Neural cell (in vitro differentiated cells): Measurements from ENCODE around the gene TMEM123. TPM values are rescaled to one million over a fixed set of nuclear protein-coding genes. Genes with fewer than 3 reads are reported as not detected.

Experiments used
- H2AFZ ChIP-seq: fragments of 200-600, 300-800 bp; sonication (generic), shearing (Covaris generic); 2 replicates; pipeline ENCODE4 v1.6.0; 2014; ENCODE audit warnings: low read depth, mild to moderate bottlenecking, antibody characterized with exemption, low read length, moderate library complexity
- H3F3A ChIP-seq: fragments of 200-600 bp; shearing (Covaris generic); 2 replicates; pipeline ENCODE4 v1.6.1; 2016; ENCODE audit warnings: mild to moderate bottlenecking, moderate library complexity, mixed read lengths, antibody characterized with exemption, low read length; ENCODE audit not compliant: insufficient read depth, poor library complexity, severe bottlenecking
- H3K27ac ChIP-seq: fragments of 200-600, 300-800 bp; sonication (generic), shearing (Covaris generic); 2 replicates; pipeline ENCODE4 v1.5.1; 2014; ENCODE audit warnings: mild to moderate bottlenecking, low read length, moderate library complexity
- H3K27me3 ChIP-seq: fragments of 300-800, 200-600 bp; sonication (generic), shearing (Covaris generic); 2 replicates; pipeline ENCODE4 v1.6.0; 2014; ENCODE audit warnings: mild to moderate bottlenecking, low read depth, low read length, moderate library complexity; ENCODE audit not compliant: insufficient read depth
- H3K36me3 ChIP-seq: fragments of 300-800, 200-600 bp; sonication (generic), shearing (Covaris generic); 2 replicates; pipeline ENCODE4 v1.5.1; 2014; ENCODE audit warnings: mild to moderate bottlenecking, antibody characterized with exemption, low read length, moderate library complexity; ENCODE audit not compliant: insufficient read depth
- H3K4me2 ChIP-seq: fragments of 300-800, 200-600 bp; sonication (generic), shearing (Covaris generic); 2 replicates; pipeline ENCODE4 v1.6.0; 2014; ENCODE audit warnings: mild to moderate bottlenecking, low read length
- H3K4me3 ChIP-seq: fragments of 300-800, 200-600 bp; sonication (generic), shearing (Covaris generic); 2 replicates; pipeline ENCODE4 v1.5.1; 2014; ENCODE audit warnings: mild to moderate bottlenecking, low read length, moderate library complexity
- H3K79me2 ChIP-seq: fragments of 200-600 bp; shearing (Covaris generic); replicated peaks from 2 replicates; pipeline ENCODE4 v1.6.0; 2014; ENCODE audit warnings: mild to moderate bottlenecking, low read length, moderate library complexity; ENCODE audit not compliant: insufficient read depth
- H3K9ac ChIP-seq: fragments of 300-800, 200-600 bp; sonication (generic), shearing (Covaris generic); 2 replicates; pipeline ENCODE4 v1.6.1; 2016; ENCODE audit warnings: mild to moderate bottlenecking, low read length, mixed read lengths
- H3K9me2 ChIP-seq: fragments of 200-600 bp; shearing (Covaris generic); 2 replicates; pipeline ENCODE4 v1.6.1; 2016; ENCODE audit warnings: mild to moderate bottlenecking, low read length, mixed read lengths; ENCODE audit not compliant: insufficient read depth
- H3K9me3 ChIP-seq: fragments of 200-600, 300-800 bp; sonication (generic), shearing (Covaris generic); 2 replicates; pipeline ENCODE4 v1.6.1; 2016; ENCODE audit warnings: mild to moderate bottlenecking, mixed run types, low read length, moderate library complexity, mixed read lengths
- H4K20me1 ChIP-seq: fragments of 200-600 bp; shearing (Covaris generic); 2 replicates; pipeline ENCODE4 v1.6.1; 2016; ENCODE audit warnings: mild to moderate bottlenecking, mixed run types; ENCODE audit not compliant: insufficient read depth
- EP300 ChIP-seq: fragments of 450-650 bp; conservative IDR thresholded peaks from 2 replicates; pipeline ENCODE4 v1.6.1; 2014; ENCODE audit warnings: antibody characterized with exemption, mild to moderate bottlenecking, moderate library complexity; ENCODE audit not compliant: poor library complexity, severe bottlenecking
- EZH2 ChIP-seq: fragments of 200-600, 300-800 bp; shearing (Covaris generic), sonication (generic); IDR thresholded peaks from 2 replicates; pipeline ENCODE4 v1.6.1; 2014; ENCODE audit warnings: antibody characterized with exemption, low read length, borderline replicate concordance, mild to moderate bottlenecking; ENCODE audit not compliant: insufficient read depth, poor library complexity, severe bottlenecking
- MXI1 ChIP-seq: fragments of 450-650 bp; conservative IDR thresholded peaks from 2 replicates; pipeline ENCODE4 v1.6.1; 2014; ENCODE audit warnings: antibody characterized with exemption, mild to moderate bottlenecking; ENCODE audit not compliant: poor library complexity, severe bottlenecking
- POLR2AphosphoS5 ChIP-seq: IDR thresholded peaks from 2 replicates; pipeline ENCODE4 v1.6.1; 2012
- RAD21 ChIP-seq: fragments of 450-650 bp; conservative IDR thresholded peaks from 2 replicates; pipeline ENCODE4 v1.6.1; 2014; ENCODE audit warnings: antibody characterized with exemption, mild to moderate bottlenecking, moderate library complexity
- SMC3 ChIP-seq: fragments of 450-650 bp; conservative IDR thresholded peaks from 2 replicates; pipeline ENCODE4 v1.6.1; 2014; ENCODE audit warnings: antibody characterized with exemption, mild to moderate bottlenecking, moderate library complexity; ENCODE audit not compliant: poor library complexity
- TAF1 ChIP-seq: IDR thresholded peaks from 2 replicates; pipeline ENCODE4 v1.6.1; 2012; ENCODE audit warnings: low read depth
- polyA plus RNA-seq: library from polyadenylated mRNA; depleted of rRNA; stranded (reverse); fragments of >200 nt; gene quantifications from 2 replicates; pipeline ENCODE4 v1.2.3, GENCODE V29; 2014
- TF ChIP-seq, protein P1 (sequence below): IDR thresholded peaks from 2 replicates; pipeline ENCODE4 v1.6.1; 2012; ENCODE audit warnings: borderline replicate concordance
- TF ChIP-seq, protein P2 (sequence below): fragments of 450-650 bp; IDR thresholded peaks from 2 replicates; pipeline ENCODE4 v1.5.1; 2014; ENCODE audit warnings: antibody characterized with exemption, mild to moderate bottlenecking, moderate library complexity; ENCODE audit not compliant: poor library complexity, severe bottlenecking

TMEM123 gene
- polyA plus RNA-seq, 1 donor from 2014 or later: 7.7 TPM

DNA sequence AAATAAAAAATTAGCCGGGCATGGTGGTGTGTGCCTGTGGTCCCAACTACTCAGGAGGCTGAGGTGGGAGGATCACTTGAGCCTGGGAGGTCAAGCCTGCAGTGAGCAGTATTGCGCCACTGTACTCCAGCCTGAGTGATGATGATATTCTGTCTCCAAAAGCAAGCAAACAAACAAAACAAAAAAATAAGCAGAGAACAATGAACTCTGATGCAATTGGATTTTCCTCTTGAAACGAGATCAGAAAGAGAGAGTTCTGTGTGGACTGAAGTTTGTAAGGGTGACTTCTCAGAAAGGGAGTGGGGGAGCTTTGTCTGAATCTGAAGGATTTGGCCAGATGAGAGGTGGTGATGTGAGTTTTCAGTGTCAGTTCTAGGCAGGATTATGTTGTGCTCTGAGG is 6.0 kb upstream of the TMEM123 start:
- no peak overlapping the region for H3K4me2 ChIP-seq
- no peaks in the 10 kb centered on the region for H4K20me1 ChIP-seq
- H3F3A ChIP-seq: no peaks in the 10 kb centered on the region
- H3K27me3 ChIP-seq: no peaks in the 10 kb centered on the region
- no peaks in the 10 kb centered on the region for H3K36me3 ChIP-seq
- no peaks in the 10 kb centered on the region for H3K9me3 ChIP-seq
- no peaks in the 10 kb centered on the region for H3K9me2 ChIP-seq
- no peak overlapping the region for H3K4me3 ChIP-seq
- H3K9ac ChIP-seq: no peak overlapping the region
- H3K79me2 ChIP-seq: no peaks in the 10 kb centered on the region
- TF ChIP-seq EZH2 (no peak), MXI1 (no peak), EP300 (no peak), RAD21 (no peak), SMC3 (no peak), POLR2AphosphoS5 (no peak), TAF1 (no peak)
- TF ChIP-seq, protein P1, sequence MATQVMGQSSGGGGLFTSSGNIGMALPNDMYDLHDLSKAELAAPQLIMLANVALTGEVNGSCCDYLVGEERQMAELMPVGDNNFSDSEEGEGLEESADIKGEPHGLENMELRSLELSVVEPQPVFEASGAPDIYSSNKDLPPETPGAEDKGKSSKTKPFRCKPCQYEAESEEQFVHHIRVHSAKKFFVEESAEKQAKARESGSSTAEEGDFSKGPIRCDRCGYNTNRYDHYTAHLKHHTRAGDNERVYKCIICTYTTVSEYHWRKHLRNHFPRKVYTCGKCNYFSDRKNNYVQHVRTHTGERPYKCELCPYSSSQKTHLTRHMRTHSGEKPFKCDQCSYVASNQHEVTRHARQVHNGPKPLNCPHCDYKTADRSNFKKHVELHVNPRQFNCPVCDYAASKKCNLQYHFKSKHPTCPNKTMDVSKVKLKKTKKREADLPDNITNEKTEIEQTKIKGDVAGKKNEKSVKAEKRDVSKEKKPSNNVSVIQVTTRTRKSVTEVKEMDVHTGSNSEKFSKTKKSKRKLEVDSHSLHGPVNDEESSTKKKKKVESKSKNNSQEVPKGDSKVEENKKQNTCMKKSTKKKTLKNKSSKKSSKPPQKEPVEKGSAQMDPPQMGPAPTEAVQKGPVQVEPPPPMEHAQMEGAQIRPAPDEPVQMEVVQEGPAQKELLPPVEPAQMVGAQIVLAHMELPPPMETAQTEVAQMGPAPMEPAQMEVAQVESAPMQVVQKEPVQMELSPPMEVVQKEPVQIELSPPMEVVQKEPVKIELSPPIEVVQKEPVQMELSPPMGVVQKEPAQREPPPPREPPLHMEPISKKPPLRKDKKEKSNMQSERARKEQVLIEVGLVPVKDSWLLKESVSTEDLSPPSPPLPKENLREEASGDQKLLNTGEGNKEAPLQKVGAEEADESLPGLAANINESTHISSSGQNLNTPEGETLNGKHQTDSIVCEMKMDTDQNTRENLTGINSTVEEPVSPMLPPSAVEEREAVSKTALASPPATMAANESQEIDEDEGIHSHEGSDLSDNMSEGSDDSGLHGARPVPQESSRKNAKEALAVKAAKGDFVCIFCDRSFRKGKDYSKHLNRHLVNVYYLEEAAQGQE: no peak
- TF ChIP-seq, protein P2, sequence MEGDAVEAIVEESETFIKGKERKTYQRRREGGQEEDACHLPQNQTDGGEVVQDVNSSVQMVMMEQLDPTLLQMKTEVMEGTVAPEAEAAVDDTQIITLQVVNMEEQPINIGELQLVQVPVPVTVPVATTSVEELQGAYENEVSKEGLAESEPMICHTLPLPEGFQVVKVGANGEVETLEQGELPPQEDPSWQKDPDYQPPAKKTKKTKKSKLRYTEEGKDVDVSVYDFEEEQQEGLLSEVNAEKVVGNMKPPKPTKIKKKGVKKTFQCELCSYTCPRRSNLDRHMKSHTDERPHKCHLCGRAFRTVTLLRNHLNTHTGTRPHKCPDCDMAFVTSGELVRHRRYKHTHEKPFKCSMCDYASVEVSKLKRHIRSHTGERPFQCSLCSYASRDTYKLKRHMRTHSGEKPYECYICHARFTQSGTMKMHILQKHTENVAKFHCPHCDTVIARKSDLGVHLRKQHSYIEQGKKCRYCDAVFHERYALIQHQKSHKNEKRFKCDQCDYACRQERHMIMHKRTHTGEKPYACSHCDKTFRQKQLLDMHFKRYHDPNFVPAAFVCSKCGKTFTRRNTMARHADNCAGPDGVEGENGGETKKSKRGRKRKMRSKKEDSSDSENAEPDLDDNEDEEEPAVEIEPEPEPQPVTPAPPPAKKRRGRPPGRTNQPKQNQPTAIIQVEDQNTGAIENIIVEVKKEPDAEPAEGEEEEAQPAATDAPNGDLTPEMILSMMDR: no peak
- no peak overlapping the region for H2AFZ ChIP-seq
- H3K27ac ChIP-seq: no peak overlapping the region

DNA sequence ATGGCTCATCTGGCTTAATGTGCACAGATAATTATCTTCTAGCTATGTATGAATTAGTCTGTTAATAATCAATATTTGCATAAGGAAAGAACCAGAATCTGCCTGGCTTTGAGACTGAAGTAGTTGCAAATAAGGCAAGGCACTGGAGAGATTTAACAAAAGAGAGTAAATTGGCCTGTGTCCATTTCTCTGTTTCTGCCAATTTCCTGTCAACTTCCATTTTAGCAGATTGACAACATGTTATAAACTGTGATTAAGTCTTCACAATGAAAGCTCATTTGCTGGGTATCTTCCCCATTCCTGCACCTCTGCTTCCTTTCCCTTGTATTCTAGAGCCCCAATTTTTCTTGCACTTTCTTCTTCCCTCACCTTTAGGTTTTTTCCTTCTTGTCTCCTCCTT is 5.3 kb upstream of the TMEM123 start:
- Histone ChIP-seq H3K9ac (no peak overlapping the region), H3K79me2 (no peaks in the 10 kb centered on the region), H3K9me2 (no peaks in the 10 kb centered on the region), H3K27me3 (no peaks in the 10 kb centered on the region), H3K4me3 (no peak overlapping the region), H3K4me2 (no peak overlapping the region), H3F3A (no peaks in the 10 kb centered on the region), H4K20me1 (no peaks in the 10 kb centered on the region), H2AFZ (no peak overlapping the region), H3K9me3 (no peaks in the 10 kb centered on the region), H3K27ac (no peak overlapping the region), H3K36me3 (no peaks in the 10 kb centered on the region)
- TF ChIP-seq EP300: peak; percentile 54
- TF ChIP-seq EZH2: no peak
- no peak for TF ChIP-seq SMC3
